HEK293T (cell line): Measurements from ENCODE around the gene IL13RA2.

ENCODE experiments used
- CTCF ChIA-PET: fragments of 350-600 bp; formaldehyde crosslinking; extraction: SDS; loops from one replicate; lab custom pipeline; 2021; ENCODE audit warnings: antibody characterized with exemption, inconsistent platforms; lab: Yijun Ruan, JAX
- POLR2A ChIA-PET: fragments of 350-600 bp; formaldehyde crosslinking; extraction: SDS; loops from one replicate; lab custom pipeline; 2020; ENCODE audit warnings: antibody characterized with exemption, inconsistent platforms; lab: Yijun Ruan, JAX
- DNase-seq: peaks from one replicate; pipeline ENCODE4 v3.0.0; 2012; ENCODE audit warnings: mixed read lengths; ENCODE audit errors: extremely low spot score
- ARNT ChIP-seq: fragments of 450-650 bp; IDR thresholded peaks from 2 replicates; pipeline ENCODE4 v1.6.1; 2017; ENCODE audit warnings: mild to moderate bottlenecking
- BHLHE40 ChIP-seq: fragments of 450-650 bp; IDR thresholded peaks from 2 replicates; pipeline ENCODE4 v1.6.1; 2016; ENCODE audit warnings: mild to moderate bottlenecking, moderate library complexity, borderline replicate concordance
- CTBP1 ChIP-seq: fragments of 450-650 bp; IDR thresholded peaks from 2 replicates; pipeline ENCODE4 v1.6.1; 2016; ENCODE audit warnings: borderline replicate concordance
- ELF4 ChIP-seq: fragments of 450-650 bp; IDR thresholded peaks from 2 replicates; pipeline ENCODE4 v1.6.1; 2017; ENCODE audit warnings: antibody characterized with exemption
- FOXA1 ChIP-seq: fragments of 450-650 bp; IDR thresholded peaks from 2 replicates; pipeline ENCODE4 v1.6.1; 2016; ENCODE audit warnings: mild to moderate bottlenecking
- FOXK2 ChIP-seq: fragments of 450-650 bp; IDR thresholded peaks from 2 replicates; pipeline ENCODE4 v1.6.1; 2016; ENCODE audit warnings: mild to moderate bottlenecking
- FOXM1 ChIP-seq: fragments of 450-650 bp; IDR thresholded peaks from 2 replicates; pipeline ENCODE4 v1.6.1; 2017; ENCODE audit warnings: mild to moderate bottlenecking, borderline replicate concordance
- HDGF ChIP-seq: fragments of 450-650 bp; IDR thresholded peaks from 2 replicates; pipeline ENCODE4 v1.6.1; 2017; ENCODE audit warnings: antibody characterized with exemption, borderline replicate concordance
- L3MBTL2 ChIP-seq: fragments of 450-650 bp; conservative IDR thresholded peaks from 2 replicates; pipeline ENCODE4 v1.6.1; 2016; ENCODE audit warnings: mild to moderate bottlenecking
- LEF1 ChIP-seq: fragments of 450-650 bp; IDR thresholded peaks from 2 replicates; pipeline ENCODE4 v1.6.1; 2017; ENCODE audit warnings: mild to moderate bottlenecking, borderline replicate concordance
- NFRKB ChIP-seq: fragments of 450-650 bp; IDR thresholded peaks from 2 replicates; pipeline ENCODE4 v1.6.1; 2016; ENCODE audit warnings: mild to moderate bottlenecking, moderate library complexity
- PKNOX1 ChIP-seq: fragments of 450-650 bp; IDR thresholded peaks from 2 replicates; pipeline ENCODE4 v1.6.1; 2016
- SP1 ChIP-seq: fragments of 450-650 bp; IDR thresholded peaks from 2 replicates; pipeline ENCODE4 v1.6.1; 2017
- SUZ12 ChIP-seq: fragments of 450-650 bp; IDR thresholded peaks from 2 replicates; pipeline ENCODE4 v1.6.1; 2016; ENCODE audit warnings: mild to moderate bottlenecking
- TARDBP ChIP-seq: fragments of 450-650 bp; IDR thresholded peaks from 2 replicates; pipeline ENCODE4 v1.6.1; 2016
- ZNF384 ChIP-seq: fragments of 450-650 bp; IDR thresholded peaks from 2 replicates; pipeline ENCODE4 v1.6.1; 2016

IL13RA2 gene

GRCh38 chrX:115029869-115030570, 12.6 kb upstream of the IL13RA2 start:
- ChIA-PET POLR2A (no interaction called here), CTCF (interaction anchor here (0.8 kb wide), 1 partner anchor 8 kb away, joined by 3 read pairs; no protein-coding TSS in a partner anchor)
- DNase-seq: no peak
- no peak for TF ChIP-seq SUZ12
- TF ChIP-seq FOXA1: no peak
- TF ChIP-seq TARDBP: no peak
- no peak for TF ChIP-seq ARNT
- no peak for TF ChIP-seq PKNOX1
- no peak for TF ChIP-seq L3MBTL2
- TF ChIP-seq FOXM1: no peak
- no peak for TF ChIP-seq FOXK2
- TF ChIP-seq CTBP1: no peak
- TF ChIP-seq BHLHE40: no peak

GRCh38 chrX:115029440-115029839, 12.0 kb upstream of the IL13RA2 start:
- TF ChIP-seq L3MBTL2 (no peak), FOXK2 (no peak), CTBP1 (no peak)
- POLR2A ChIA-PET: no interaction called here
- CTCF ChIA-PET: no interaction called here
- no peak for DNase-seq

GRCh38 chrX:115023811-115024210, 6.4 kb upstream of the IL13RA2 start:
- POLR2A ChIA-PET: no interaction called here
- DNase-seq: no peak
- TF ChIP-seq NFRKB (no peak), FOXA1 (no peak), ARNT (no peak), CTBP1 (no peak), SUZ12 (no peak), ELF4 (no peak), LEF1 (no peak), BHLHE40 (no peak)
- CTCF ChIA-PET: no interaction called here

GRCh38 chrX:115023139-115023538, 5.7 kb upstream of the IL13RA2 start:
- ChIA-PET CTCF (no interaction called here), POLR2A (no interaction called here)
- DNase-seq: no peak
- no peak for TF ChIP-seq NFRKB
- TF ChIP-seq ZNF384: no peak
- TF ChIP-seq ELF4: no peak
- no peak for TF ChIP-seq FOXK2
- TF ChIP-seq FOXA1: no peak
- no peak for TF ChIP-seq CTBP1
- no peak for TF ChIP-seq LEF1
- TF ChIP-seq ARNT: no peak
- TF ChIP-seq TARDBP: no peak
- no peak for TF ChIP-seq HDGF

- TF ChIP-seq FOXA1: no peak
- ChIA-PET CTCF (no interaction called here), POLR2A (no interaction called here)
- no peak for DNase-seq
These were observed 3.7 kb upstream of the IL13RA2 start for GRCh38 chrX:115021121-115021520.

- CTCF ChIA-PET: interaction anchor here (1.5 kb wide), 1 partner anchor 304 kb away, joined by 3 read pairs; no protein-coding TSS in a partner anchor
- DNase-seq: no peak
- no peak for TF ChIP-seq NFRKB
- TF ChIP-seq FOXM1: no peak
- no peak for TF ChIP-seq HDGF
- no peak for TF ChIP-seq SUZ12
- no peak for TF ChIP-seq PKNOX1
- no peak for TF ChIP-seq SP1
- TF ChIP-seq FOXK2: no peak
- no peak for TF ChIP-seq ZNF384
- TF ChIP-seq TARDBP: no peak
- no peak for TF ChIP-seq ARNT
- no peak for TF ChIP-seq L3MBTL2
- no peak for TF ChIP-seq LEF1
- no peak for TF ChIP-seq ELF4
- TF ChIP-seq CTBP1: no peak
- no peak for TF ChIP-seq BHLHE40
- TF ChIP-seq FOXA1: no peak
- POLR2A ChIA-PET: no interaction called here
These were observed 1.5 kb upstream of the IL13RA2 start for GRCh38 chrX:115018944-115019343.

- no peak for DNase-seq
- ChIA-PET POLR2A (no interaction called here), CTCF (interaction anchor here (1.0 to 1.5 kb wide), 2 partner anchors 9 to 303 kb away, joined by 3 to 4 read pairs; no protein-coding TSS in a partner anchor)
- TF ChIP-seq NFRKB (no peak), ZNF384 (0 out of 2 replicates have a peak, but pooled peaks have one; percentile 7), LEF1 (no peak), HDGF (no peak)
These were observed 728 bp upstream of the IL13RA2 start for GRCh38 chrX:115018040-115018647.
